ENCODE results near the gene PINLYP. TPM values are rescaled to one million over a fixed set of nuclear protein-coding genes. Genes with fewer than 3 reads are reported as not detected.

Gene PINLYP
- total and polyA plus RNA-seq, 9 donors: 4.6 to 7.7 (median 5.9) TPM

DNA sequence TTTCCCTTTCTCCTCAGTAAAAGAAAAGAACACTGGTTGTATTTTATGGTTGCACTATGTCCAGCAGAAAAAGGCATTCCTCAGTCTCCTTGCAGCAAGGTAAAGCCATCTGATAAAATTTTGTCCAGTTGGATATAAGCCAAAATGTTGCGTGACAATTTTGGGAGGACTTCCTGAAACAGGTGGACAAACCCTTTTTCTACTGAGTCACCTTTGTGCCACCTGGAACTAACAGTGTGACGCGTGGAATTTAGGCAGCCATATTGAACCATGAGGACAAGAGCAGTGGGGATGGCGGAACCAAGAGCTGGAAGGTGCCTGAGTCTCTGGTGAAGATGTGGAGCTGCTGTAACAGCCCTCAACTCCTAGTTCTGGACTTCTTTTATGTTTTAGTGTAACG lies 55.9 kb downstream of the PINLYP start:
- H3K36me3 ChIP-seq (ENCODE audit: control insufficient read depth, insufficient read depth, low read length): no peaks in the 10 kb centered on the region
- no peak overlapping the region for H3K4me3 ChIP-seq (ENCODE audit: low read length)
- no peak overlapping the region for H3K27ac ChIP-seq (ENCODE audit: low read length)
- H3K9me3 ChIP-seq (replicated peaks; ENCODE audit: control insufficient read depth, low read depth, low read length): no peaks in the 10 kb centered on the region
- peaks cover 5% of the 10 kb centered on the region for H3K27me3 ChIP-seq (ENCODE audit: control insufficient read depth, insufficient read depth, low read length)
- 87% methylated on average over 3 of the region's 5 CpGs for WGBS (ENCODE audit: insufficient coverage)
- no peak for DNase-seq
- H3K4me1 ChIP-seq (ENCODE audit: control insufficient read depth, insufficient read depth, low read length): peaks cover 12% of the 10 kb centered on the region

Other genes starting within 250 kb of the PINLYP start
- gene CD177, start 222.1 kb upstream of the PINLYP start, total RNA-seq: 0.09 TPM
- gene CD177, start 222.1 kb upstream of the PINLYP start, polyA plus RNA-seq (ENCODE audit: insufficient read depth in 1 of 8, insufficient read length in 8 of 8, low replicate concordance in 1 of 8): under 1 TPM; 0.11 to 0.43 (median 0.32) TPM
- gene TEX101, start 160.9 kb upstream of the PINLYP start, total RNA-seq: not detected
- under 1 TPM in 1 of 8 donors, not detected in 7; 0.17 TPM for gene TEX101, start 160.9 kb upstream of the PINLYP start, polyA plus RNA-seq (ENCODE audit: insufficient read depth in 1 of 8, insufficient read length in 8 of 8, low replicate concordance in 1 of 8)
- gene LYPD3, start 110.2 kb upstream of the PINLYP start, total RNA-seq: 0.49 TPM
- gene LYPD3, start 110.2 kb upstream of the PINLYP start, polyA plus RNA-seq (ENCODE audit: insufficient read depth in 1 of 8, insufficient read length in 8 of 8, low replicate concordance in 1 of 8): 10 to 100 TPM in 1 of 8 donors, 1 to 10 TPM in 2, under 1 TPM in 5; 0.39 to 13.9 (median 0.88) TPM
- gene PHLDB3, start 71.1 kb upstream of the PINLYP start, total RNA-seq: 6.6 TPM
- 1 to 10 TPM; 2.8 to 8.0 (median 4.4) TPM for gene PHLDB3, start 71.1 kb upstream of the PINLYP start, polyA plus RNA-seq (ENCODE audit: insufficient read depth in 1 of 8, insufficient read length in 8 of 8, low replicate concordance in 1 of 8)
- 19.6 TPM for gene ETHE1, start 48.6 kb upstream of the PINLYP start, total RNA-seq
- 10 to 100 TPM; 12.0 to 22.5 (median 17.0) TPM for gene ETHE1, start 48.6 kb upstream of the PINLYP start, polyA plus RNA-seq (ENCODE audit: insufficient read depth in 1 of 8, insufficient read length in 8 of 8, low replicate concordance in 1 of 8)
- gene ZNF575, start 42.6 kb upstream of the PINLYP start, total RNA-seq: 0.62 TPM
- 1 to 10 TPM; 2.2 to 5.0 (median 3.4) TPM for gene ZNF575, start 42.6 kb upstream of the PINLYP start, polyA plus RNA-seq (ENCODE audit: insufficient read depth in 1 of 8, insufficient read length in 8 of 8, low replicate concordance in 1 of 8)
- 27.7 TPM for gene XRCC1, start 274 bp upstream of the PINLYP start, total RNA-seq
- gene XRCC1, start 274 bp upstream of the PINLYP start, polyA plus RNA-seq (ENCODE audit: insufficient read depth in 1 of 8, insufficient read length in 8 of 8, low replicate concordance in 1 of 8): 10 to 100 TPM; 28.4 to 42.5 (median 35.7) TPM
- gene IRGQ, start 20.3 kb downstream of the PINLYP start, total RNA-seq: 11.4 TPM
- 10 to 100 TPM in 7 of 8 donors, 1 to 10 TPM in 1; 9.7 to 15.1 (median 12.5) TPM for gene IRGQ, start 20.3 kb downstream of the PINLYP start, polyA plus RNA-seq (ENCODE audit: insufficient read depth in 1 of 8, insufficient read length in 8 of 8, low replicate concordance in 1 of 8)
- gene ZNF576, start 20.8 kb downstream of the PINLYP start, total RNA-seq: 7.8 TPM
- 10 to 100 TPM in 5 of 8 donors, 1 to 10 TPM in 3; 8.3 to 12.1 (median 10.5) TPM for gene ZNF576, start 20.8 kb downstream of the PINLYP start, polyA plus RNA-seq (ENCODE audit: insufficient read depth in 1 of 8, insufficient read length in 8 of 8, low replicate concordance in 1 of 8)
- gene SRRM5, start 36.3 kb downstream of the PINLYP start, total RNA-seq: 0.18 TPM
- gene SRRM5, start 36.3 kb downstream of the PINLYP start, polyA plus RNA-seq (ENCODE audit: insufficient read depth in 1 of 8, insufficient read length in 8 of 8, low replicate concordance in 1 of 8): under 1 TPM; 0.17 to 0.57 (median 0.41) TPM
- gene ZNF428, start 43.8 kb downstream of the PINLYP start, total RNA-seq: 55.9 TPM
- 10 to 100 TPM; 63.2 to 80.5 (median 71.9) TPM for gene ZNF428, start 43.8 kb downstream of the PINLYP start, polyA plus RNA-seq (ENCODE audit: insufficient read depth in 1 of 8, insufficient read length in 8 of 8, low replicate concordance in 1 of 8)
- gene CADM4, start 64.0 kb downstream of the PINLYP start, total RNA-seq: 7.8 TPM
- gene CADM4, start 64.0 kb downstream of the PINLYP start, polyA plus RNA-seq (ENCODE audit: insufficient read depth in 1 of 8, insufficient read length in 8 of 8, low replicate concordance in 1 of 8): 10 to 100 TPM in 5 of 8 donors, 1 to 10 TPM in 3; 6.7 to 27.1 (median 13.2) TPM
- 4.9 TPM for gene PLAUR, start 94.4 kb downstream of the PINLYP start, total RNA-seq
- 1 to 10 TPM; 5.1 to 8.9 (median 7.4) TPM for gene PLAUR, start 94.4 kb downstream of the PINLYP start, polyA plus RNA-seq (ENCODE audit: insufficient read depth in 1 of 8, insufficient read length in 8 of 8, low replicate concordance in 1 of 8)
- not detected for gene IRGC, start 140.3 kb downstream of the PINLYP start, total RNA-seq
- gene IRGC, start 140.3 kb downstream of the PINLYP start, polyA plus RNA-seq (ENCODE audit: insufficient read depth in 1 of 8, insufficient read length in 8 of 8, low replicate concordance in 1 of 8): under 1 TPM in 2 of 8 donors, not detected in 6; 0.07 to 0.09 TPM
- gene SMG9, start 179.2 kb downstream of the PINLYP start, total RNA-seq: 20.6 TPM
- gene SMG9, start 179.2 kb downstream of the PINLYP start, polyA plus RNA-seq (ENCODE audit: insufficient read depth in 1 of 8, insufficient read length in 8 of 8, low replicate concordance in 1 of 8): 10 to 100 TPM; 30.1 to 47.6 (median 37.1) TPM
- gene KCNN4, start 205.2 kb downstream of the PINLYP start, total RNA-seq: 0.40 TPM
- gene KCNN4, start 205.2 kb downstream of the PINLYP start, polyA plus RNA-seq (ENCODE audit: insufficient read depth in 1 of 8, insufficient read length in 8 of 8, low replicate concordance in 1 of 8): 1 to 10 TPM in 2 of 8 donors, under 1 TPM in 6; 0.23 to 1.2 (median 0.73) TPM
- 0.22 TPM for gene LYPD5, start 226.6 kb downstream of the PINLYP start, total RNA-seq
- gene LYPD5, start 226.6 kb downstream of the PINLYP start, polyA plus RNA-seq (ENCODE audit: insufficient read depth in 1 of 8, insufficient read length in 8 of 8, low replicate concordance in 1 of 8): under 1 TPM; 0.22 to 0.83 (median 0.38) TPM

Measured in muscle of leg (tissue), 11 donors.